Hematopoietic multipotent progenitor cell treated with erythropoietin and hydrocortisone succinate and interleukin-3 and kit ligand, for 8 days (in vitro differentiated cells): Measurements from ENCODE around the gene EFCAB6.

ENCODE experiments used
- DNase-seq: peaks from one replicate; pipeline ENCODE4 v3.0.0-alpha.2; 2015

Gene EFCAB6

GRCh38 chr22:43539572-43540528, 272.3 kb downstream of the EFCAB6 start:
- no peak for DNase-seq

- no peak for DNase-seq
Measured at GRCh38 chr22:43537019-43537585, 275.0 kb downstream of the EFCAB6 start.

GRCh38 chr22:43535741-43536140, 276.4 kb downstream of the EFCAB6 start:
- no peak for DNase-seq

GRCh38 chr22:43535336-43535735, 276.8 kb downstream of the EFCAB6 start:
- DNase-seq = no peak

- no peak for DNase-seq
Measured at GRCh38 chr22:43534916-43535315, 277.2 kb downstream of the EFCAB6 start.

GRCh38 chr22:43533656-43534428, 278.3 kb downstream of the EFCAB6 start:
- DNase-seq = no peak

GRCh38 chr22:43533156-43533530, 279.0 kb downstream of the EFCAB6 start:
- DNase-seq = no peak

- no peak for DNase-seq
Measured at GRCh38 chr22:43532301-43533155, 279.6 kb downstream of the EFCAB6 start.

GRCh38 chr22:43531651-43532050, 280.5 kb downstream of the EFCAB6 start:
- DNase-seq = no peak

- no peak for DNase-seq
Measured at GRCh38 chr22:43530349-43531201, 281.5 kb downstream of the EFCAB6 start.

- no peak for DNase-seq
Measured at GRCh38 chr22:43529934-43530333, 282.2 kb downstream of the EFCAB6 start.

GRCh38 chr22:43529461-43529860, 282.6 kb downstream of the EFCAB6 start:
- DNase-seq = no peak

GRCh38 chr22:43528601-43529360, 283.3 kb downstream of the EFCAB6 start:
- no peak for DNase-seq

- DNase-seq = no peak
Measured at GRCh38 chr22:43526946-43527345, 285.2 kb downstream of the EFCAB6 start.

GRCh38 chr22:43526117-43526655, 285.9 kb downstream of the EFCAB6 start:
- DNase-seq = no peak

- DNase-seq = no peak
Measured at GRCh38 chr22:43521716-43522115, 290.4 kb downstream of the EFCAB6 start.

GRCh38 chr22:43520632-43521039, 291.5 kb downstream of the EFCAB6 start:
- no peak for DNase-seq

- DNase-seq = no peak
Measured at GRCh38 chr22:43516996-43517635, 295.0 kb downstream of the EFCAB6 start.

GRCh38 chr22:43516386-43516785, 295.7 kb downstream of the EFCAB6 start:
- DNase-seq = no peak

GRCh38 chr22:43515902-43516301, 296.2 kb downstream of the EFCAB6 start:
- no peak for DNase-seq
